GM23338 (cell line): Measurements from ENCODE around the gene FAM168A.

Experiments used
- CREB1 ChIP-seq: fragments of 250-450 bp; sonication (Bioruptor Pico); IDR thresholded peaks from 2 replicates; pipeline ENCODE4 v1.5.0; 2020; ENCODE audit warnings: low read depth, mild to moderate bottlenecking, moderate library complexity
- CTCF ChIP-seq, 2 experiments: fragments of 200-600 bp in 1 of 2; sonication (generic) in 1 of 2; conservative IDR thresholded peaks; 2 replicates each; pipeline versions ENCODE4 v1.5.1 to v1.6.1; 2016 to 2017; ENCODE audit warnings: antibody characterized with exemption in 2 of 2, low read depth in 2 of 2, mild to moderate bottlenecking in 2 of 2, moderate library complexity in 1 of 2
- ETS1 ChIP-seq: IDR thresholded peaks from 2 replicates; pipeline ENCODE4 v1.6.1; 2016; ENCODE audit warnings: antibody characterized with exemption
- EZH2 ChIP-seq: fragments of 200-600 bp; sonication (generic); IDR thresholded peaks from one replicate; pipeline ENCODE4 v1.8.0; 2017; ENCODE audit warnings: antibody characterized with exemption, mild to moderate bottlenecking, low read depth; ENCODE audit not compliant: unreplicated experiment
- EZH2phosphoT487 ChIP-seq: fragments of 200-600 bp; sonication (generic); IDR thresholded peaks from one replicate; pipeline ENCODE4 v1.8.1; 2018; ENCODE audit warnings: antibody characterized with exemption; ENCODE audit not compliant: unreplicated experiment
- JUNB ChIP-seq: IDR thresholded peaks from one replicate; pipeline ENCODE4 v1.6.1; 2016; ENCODE audit warnings: antibody characterized with exemption; ENCODE audit not compliant: unreplicated experiment
- POLR2AphosphoS5 ChIP-seq: IDR thresholded peaks from 2 replicates; pipeline ENCODE4 v1.6.1; 2016; ENCODE audit warnings: antibody characterized with exemption, low read depth
- REST ChIP-seq: IDR thresholded peaks from one replicate; pipeline ENCODE4 v1.6.1; 2018; ENCODE audit warnings: antibody characterized with exemption; ENCODE audit not compliant: unreplicated experiment
- STAT1 ChIP-seq: IDR thresholded peaks from one replicate; pipeline ENCODE4 v1.6.1; 2016; ENCODE audit warnings: antibody characterized with exemption; ENCODE audit not compliant: unreplicated experiment
- ZNF114 ChIP-seq: fragments of 250-450 bp; sonication (Bioruptor Pico); IDR thresholded peaks from 2 replicates; pipeline ENCODE4 v1.5.0; 2020; ENCODE audit warnings: mild to moderate bottlenecking, moderate library complexity
- ZNF331 ChIP-seq: fragments of 250-450 bp; sonication (Bioruptor Pico); IDR thresholded peaks from 2 replicates; pipeline ENCODE4 v1.5.0; 2020; ENCODE audit warnings: low read depth, mild to moderate bottlenecking, moderate library complexity
- ZNF462 ChIP-seq: fragments of 250-450 bp; sonication (Bioruptor Pico); IDR thresholded peaks from 2 replicates; pipeline ENCODE4 v1.5.0; 2020; ENCODE audit warnings: mild to moderate bottlenecking, moderate library complexity

- TF ChIP-seq REST = no peak
- no peak for TF ChIP-seq CTCF (conservative IDR thresholded peaks at IDR 0.05; ENCODE audit: low read depth in 2 of 2)
- TF ChIP-seq POLR2AphosphoS5 = no peak
- TF ChIP-seq EZH2phosphoT487 = no peak
- TF ChIP-seq EZH2 = no peak
- no peak for TF ChIP-seq JUNB
- no peak for TF ChIP-seq CREB1 (CRISPR knock-in tag)
- TF ChIP-seq ZNF462 (CRISPR knock-in tag) = no peak
- no peak for TF ChIP-seq ETS1
- no peak for TF ChIP-seq ZNF331 (CRISPR knock-in tag)
- no peak for TF ChIP-seq STAT1
- TF ChIP-seq ZNF114 = no peak
These were observed 38.3 kb upstream of the FAM168A start for GRCh38 chr11:73636249-73636648.
